HEK293 (cell line): ENCODE results near the gene ECE1.

Experiments used
- HOXC10 ChIP-seq: sonication (generic); formaldehyde crosslinking; IDR thresholded peaks from 2 replicates; pipeline ENCODE4 v1.8.1; 2023; ENCODE audit warnings: mild to moderate bottlenecking, missing genetic modification reagents
- REPIN1 ChIP-seq: fragments of 450-650 bp; formaldehyde crosslinking; IDR thresholded peaks from 2 replicates; pipeline ENCODE4 v1.5.1; 2017; ENCODE audit warnings: missing biosample characterization, missing genetic modification characterization, low read depth
- SCRT2 ChIP-seq: fragments of 450-650 bp; formaldehyde crosslinking; IDR thresholded peaks from 2 replicates; pipeline ENCODE4 v1.5.1; 2016; ENCODE audit warnings: missing biosample characterization, missing genetic modification characterization
- SP3 ChIP-seq: fragments of 450-650 bp; formaldehyde crosslinking; IDR thresholded peaks from 2 replicates; pipeline ENCODE4 v1.5.1; 2016; ENCODE audit warnings: missing biosample characterization, missing genetic modification characterization
- ZIC2 ChIP-seq: fragments of 450-650 bp; formaldehyde crosslinking; IDR thresholded peaks from 2 replicates; pipeline ENCODE4 v1.5.1; 2016; ENCODE audit warnings: missing biosample characterization, missing genetic modification characterization
- ZNF132 ChIP-seq: fragments of 450-650 bp; formaldehyde crosslinking; IDR thresholded peaks from 2 replicates; pipeline ENCODE4 v1.5.1; 2017; ENCODE audit warnings: missing biosample characterization, missing genetic modification characterization, borderline replicate concordance
- ZNF140 ChIP-seq: fragments of 450-650 bp; formaldehyde crosslinking; IDR thresholded peaks from 2 replicates; pipeline ENCODE4 v1.5.1; 2016; ENCODE audit warnings: missing biosample characterization, missing genetic modification characterization
- ZNF175 ChIP-seq: fragments of 450-650 bp; formaldehyde crosslinking; IDR thresholded peaks from 2 replicates; pipeline ENCODE4 v1.5.1; 2016; ENCODE audit warnings: missing biosample characterization, missing genetic modification characterization
- ZNF529 ChIP-seq: fragments of 450-650 bp; formaldehyde crosslinking; IDR thresholded peaks from 2 replicates; pipeline ENCODE4 v1.5.1; 2017; ENCODE audit warnings: missing genetic modification characterization, missing biosample characterization; ENCODE audit not compliant: insufficient replicate concordance
- ZNF530 ChIP-seq: fragments of 450-650 bp; formaldehyde crosslinking; IDR thresholded peaks from 2 replicates; pipeline ENCODE4 v1.5.1; 2016; ENCODE audit warnings: low read depth, missing biosample characterization, missing genetic modification characterization
- ZNF548 ChIP-seq: fragments of 450-650 bp; formaldehyde crosslinking; IDR thresholded peaks from 2 replicates; pipeline ENCODE4 v1.5.1; 2016; ENCODE audit warnings: missing biosample characterization, missing genetic modification characterization
- ZNF549 ChIP-seq: fragments of 450-650 bp; IDR thresholded peaks from 2 replicates; pipeline ENCODE4 v1.5.1; 2018; ENCODE audit warnings: missing biosample characterization, missing genetic modification characterization, mild to moderate bottlenecking, inconsistent platforms, moderate library complexity
- ZNF555 ChIP-seq: fragments of 450-650 bp; formaldehyde crosslinking; conservative IDR thresholded peaks from 2 replicates; pipeline ENCODE4 v1.5.1; 2017; ENCODE audit warnings: missing biosample characterization, mild to moderate bottlenecking, missing genetic modification characterization, inconsistent platforms
- ZNF629 ChIP-seq: fragments of 450-650 bp; formaldehyde crosslinking; IDR thresholded peaks from 2 replicates; pipeline ENCODE4 v1.5.1; 2017; ENCODE audit warnings: missing biosample characterization, missing genetic modification characterization
- ZNF664 ChIP-seq: fragments of 450-650 bp; formaldehyde crosslinking; IDR thresholded peaks from 2 replicates; pipeline ENCODE4 v1.5.1; 2016; ENCODE audit warnings: missing biosample characterization, missing genetic modification characterization
- ZNF777 ChIP-seq: fragments of 450-650 bp; formaldehyde crosslinking; IDR thresholded peaks from 2 replicates; pipeline ENCODE4 v1.5.1; 2017; ENCODE audit warnings: missing biosample characterization, missing genetic modification characterization, borderline replicate concordance
- ZSCAN30 ChIP-seq: fragments of 450-650 bp; IDR thresholded peaks from 2 replicates; pipeline ENCODE4 v1.5.1; 2018; ENCODE audit warnings: missing biosample characterization, mild to moderate bottlenecking, missing genetic modification characterization, moderate library complexity
- TF ChIP-seq, protein P1 (sequence below): fragments of 450-650 bp; formaldehyde crosslinking; IDR thresholded peaks from 2 replicates; pipeline ENCODE4 v1.5.1; 2016; ENCODE audit warnings: missing biosample characterization, missing genetic modification characterization
- TF ChIP-seq, protein P2 (sequence below): fragments of 450-650 bp; formaldehyde crosslinking; IDR thresholded peaks from 2 replicates; pipeline ENCODE4 v1.5.1; 2016; ENCODE audit warnings: missing biosample characterization, missing genetic modification characterization
- TF ChIP-seq, protein P3 (sequence below): IDR thresholded peaks from 2 replicates; pipeline ENCODE4 v1.6.1; 2011; ENCODE audit warnings: mild to moderate bottlenecking, low read depth, low read length, borderline replicate concordance
- TF ChIP-seq, protein P4 (sequence below): fragments of 450-650 bp; formaldehyde crosslinking; IDR thresholded peaks from 2 replicates; pipeline ENCODE4 v1.5.1; 2016; ENCODE audit warnings: missing biosample characterization, missing genetic modification characterization
- TF ChIP-seq, protein P5 (sequence below): fragments of 450-650 bp; formaldehyde crosslinking; optimal IDR thresholded peaks from 2 replicates; pipeline ENCODE3; 2016; ENCODE audit warnings: missing biosample characterization, mild to moderate bottlenecking, missing genetic modification characterization
- TF ChIP-seq, protein P6 (sequence below): fragments of 450-650 bp; formaldehyde crosslinking; IDR thresholded peaks from 2 replicates; pipeline ENCODE4 v1.5.1; 2016; ENCODE audit warnings: missing biosample characterization, missing genetic modification characterization
- TF ChIP-seq, protein P7 (sequence below): fragments of 450-650 bp; formaldehyde crosslinking; IDR thresholded peaks from 2 replicates; pipeline ENCODE4 v1.5.1; 2016; ENCODE audit warnings: missing biosample characterization, missing genetic modification characterization

Gene ECE1

DNA sequence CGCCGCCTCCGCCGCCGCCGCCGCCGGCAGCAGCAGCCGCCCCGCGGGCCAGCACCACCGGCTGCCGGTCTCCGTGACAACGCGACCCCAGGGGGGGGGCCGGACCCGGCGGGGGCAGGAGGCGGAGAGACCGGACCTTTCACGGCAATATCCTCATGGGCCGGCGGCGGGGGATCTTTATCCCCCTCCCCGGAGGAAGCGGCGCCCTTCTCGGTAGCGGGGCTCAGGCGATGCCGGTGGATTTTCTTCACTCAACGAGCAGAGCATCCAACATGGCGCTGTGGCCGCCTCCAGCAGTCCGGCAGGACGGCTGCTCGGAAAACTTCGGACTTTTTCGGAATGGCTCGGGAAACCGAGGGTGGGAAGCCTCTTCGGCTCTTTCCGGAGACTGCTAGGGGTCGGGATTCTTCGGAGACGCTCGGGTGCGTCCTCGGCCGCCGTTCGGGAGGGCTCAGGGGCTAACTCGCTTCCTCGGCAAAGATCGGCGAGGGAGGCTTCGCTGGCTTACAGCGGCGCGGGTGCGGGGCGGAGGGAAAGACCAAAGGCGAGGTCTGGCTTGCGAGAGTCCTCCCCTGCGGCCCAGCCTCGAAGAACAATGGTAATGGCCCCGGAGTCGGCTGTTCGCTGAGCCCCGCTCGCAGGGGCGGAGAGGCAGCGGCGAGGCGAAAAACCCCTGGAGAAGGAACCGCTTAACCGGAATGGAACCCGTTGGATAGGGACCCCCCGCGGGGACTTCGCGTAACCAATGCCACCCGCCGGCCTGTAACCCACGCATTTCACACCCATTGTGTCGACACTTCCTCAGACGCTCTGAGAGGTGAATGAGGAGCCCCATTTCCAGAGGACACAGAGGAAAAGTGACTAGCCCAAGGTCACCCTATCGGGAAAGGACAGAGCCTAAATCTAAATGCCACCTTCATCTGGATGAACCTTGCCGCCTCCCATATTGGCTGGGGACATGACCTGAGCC lies 113.4 kb downstream of the ECE1 start, which contains the start of gene EIF4G3 (continued):
- no peak for TF ChIP-seq ZNF530 (tag by site-specific recombination)
- no peak for TF ChIP-seq ZNF548 (tag by site-specific recombination)
- TF ChIP-seq SCRT2 (tag by site-specific recombination): no peak
- TF ChIP-seq ZSCAN30: peak; percentile 89
- no peak for TF ChIP-seq ZNF140 (tag by site-specific recombination)
- TF ChIP-seq, protein P1, sequence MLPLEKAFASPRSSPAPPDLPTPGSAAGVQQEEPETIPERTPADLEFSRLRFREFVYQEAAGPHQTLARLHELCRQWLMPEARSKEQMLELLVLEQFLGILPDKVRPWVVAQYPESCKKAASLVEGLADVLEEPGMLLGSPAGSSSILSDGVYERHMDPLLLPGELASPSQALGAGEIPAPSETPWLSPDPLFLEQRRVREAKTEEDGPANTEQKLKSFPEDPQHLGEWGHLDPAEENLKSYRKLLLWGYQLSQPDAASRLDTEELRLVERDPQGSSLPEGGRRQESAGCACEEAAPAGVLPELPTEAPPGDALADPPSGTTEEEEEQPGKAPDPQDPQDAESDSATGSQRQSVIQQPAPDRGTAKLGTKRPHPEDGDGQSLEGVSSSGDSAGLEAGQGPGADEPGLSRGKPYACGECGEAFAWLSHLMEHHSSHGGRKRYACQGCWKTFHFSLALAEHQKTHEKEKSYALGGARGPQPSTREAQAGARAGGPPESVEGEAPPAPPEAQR (tag by site-specific recombination): no peak
- TF ChIP-seq, protein P2, sequence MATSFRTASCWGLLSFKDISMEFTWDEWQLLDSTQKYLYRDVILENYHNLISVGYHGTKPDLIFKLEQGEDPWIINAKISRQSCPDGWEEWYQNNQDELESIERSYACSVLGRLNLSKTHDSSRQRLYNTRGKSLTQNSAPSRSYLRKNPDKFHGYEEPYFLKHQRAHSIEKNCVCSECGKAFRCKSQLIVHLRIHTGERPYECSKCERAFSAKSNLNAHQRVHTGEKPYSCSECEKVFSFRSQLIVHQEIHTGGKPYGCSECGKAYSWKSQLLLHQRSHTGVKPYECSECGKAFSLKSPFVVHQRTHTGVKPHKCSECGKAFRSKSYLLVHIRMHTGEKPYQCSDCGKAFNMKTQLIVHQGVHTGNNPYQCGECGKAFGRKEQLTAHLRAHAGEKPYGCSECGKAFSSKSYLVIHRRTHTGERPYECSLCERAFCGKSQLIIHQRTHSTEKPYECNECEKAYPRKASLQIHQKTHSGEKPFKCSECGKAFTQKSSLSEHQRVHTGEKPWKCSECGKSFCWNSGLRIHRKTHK: no peak
- TF ChIP-seq ZNF529 (tag by site-specific recombination): no peak
- TF ChIP-seq, protein P3, sequence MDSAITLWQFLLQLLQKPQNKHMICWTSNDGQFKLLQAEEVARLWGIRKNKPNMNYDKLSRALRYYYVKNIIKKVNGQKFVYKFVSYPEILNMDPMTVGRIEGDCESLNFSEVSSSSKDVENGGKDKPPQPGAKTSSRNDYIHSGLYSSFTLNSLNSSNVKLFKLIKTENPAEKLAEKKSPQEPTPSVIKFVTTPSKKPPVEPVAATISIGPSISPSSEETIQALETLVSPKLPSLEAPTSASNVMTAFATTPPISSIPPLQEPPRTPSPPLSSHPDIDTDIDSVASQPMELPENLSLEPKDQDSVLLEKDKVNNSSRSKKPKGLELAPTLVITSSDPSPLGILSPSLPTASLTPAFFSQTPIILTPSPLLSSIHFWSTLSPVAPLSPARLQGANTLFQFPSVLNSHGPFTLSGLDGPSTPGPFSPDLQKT: no peak
- TF ChIP-seq, protein P4, sequence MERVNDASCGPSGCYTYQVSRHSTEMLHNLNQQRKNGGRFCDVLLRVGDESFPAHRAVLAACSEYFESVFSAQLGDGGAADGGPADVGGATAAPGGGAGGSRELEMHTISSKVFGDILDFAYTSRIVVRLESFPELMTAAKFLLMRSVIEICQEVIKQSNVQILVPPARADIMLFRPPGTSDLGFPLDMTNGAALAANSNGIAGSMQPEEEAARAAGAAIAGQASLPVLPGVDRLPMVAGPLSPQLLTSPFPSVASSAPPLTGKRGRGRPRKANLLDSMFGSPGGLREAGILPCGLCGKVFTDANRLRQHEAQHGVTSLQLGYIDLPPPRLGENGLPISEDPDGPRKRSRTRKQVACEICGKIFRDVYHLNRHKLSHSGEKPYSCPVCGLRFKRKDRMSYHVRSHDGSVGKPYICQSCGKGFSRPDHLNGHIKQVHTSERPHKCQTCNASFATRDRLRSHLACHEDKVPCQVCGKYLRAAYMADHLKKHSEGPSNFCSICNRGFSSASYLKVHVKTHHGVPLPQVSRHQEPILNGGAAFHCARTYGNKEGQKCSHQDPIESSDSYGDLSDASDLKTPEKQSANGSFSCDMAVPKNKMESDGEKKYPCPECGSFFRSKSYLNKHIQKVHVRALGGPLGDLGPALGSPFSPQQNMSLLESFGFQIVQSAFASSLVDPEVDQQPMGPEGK (tag by site-specific recombination): peak; percentile 95
- TF ChIP-seq, protein P5, sequence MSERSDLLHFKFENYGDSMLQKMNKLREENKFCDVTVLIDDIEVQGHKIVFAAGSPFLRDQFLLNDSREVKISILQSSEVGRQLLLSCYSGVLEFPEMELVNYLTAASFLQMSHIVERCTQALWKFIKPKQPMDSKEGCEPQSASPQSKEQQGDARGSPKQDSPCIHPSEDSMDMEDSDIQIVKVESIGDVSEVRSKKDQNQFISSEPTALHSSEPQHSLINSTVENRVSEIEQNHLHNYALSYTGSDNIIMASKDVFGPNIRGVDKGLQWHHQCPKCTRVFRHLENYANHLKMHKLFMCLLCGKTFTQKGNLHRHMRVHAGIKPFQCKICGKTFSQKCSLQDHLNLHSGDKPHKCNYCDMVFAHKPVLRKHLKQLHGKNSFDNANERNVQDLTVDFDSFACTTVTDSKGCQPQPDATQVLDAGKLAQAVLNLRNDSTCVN (tag by site-specific recombination): peak; percentile 40
- no peak for TF ChIP-seq ZNF664 (tag by site-specific recombination)
- TF ChIP-seq ZNF629 (tag by site-specific recombination): peak; percentile 37
- TF ChIP-seq ZNF175: no peak
- TF ChIP-seq, protein P6, sequence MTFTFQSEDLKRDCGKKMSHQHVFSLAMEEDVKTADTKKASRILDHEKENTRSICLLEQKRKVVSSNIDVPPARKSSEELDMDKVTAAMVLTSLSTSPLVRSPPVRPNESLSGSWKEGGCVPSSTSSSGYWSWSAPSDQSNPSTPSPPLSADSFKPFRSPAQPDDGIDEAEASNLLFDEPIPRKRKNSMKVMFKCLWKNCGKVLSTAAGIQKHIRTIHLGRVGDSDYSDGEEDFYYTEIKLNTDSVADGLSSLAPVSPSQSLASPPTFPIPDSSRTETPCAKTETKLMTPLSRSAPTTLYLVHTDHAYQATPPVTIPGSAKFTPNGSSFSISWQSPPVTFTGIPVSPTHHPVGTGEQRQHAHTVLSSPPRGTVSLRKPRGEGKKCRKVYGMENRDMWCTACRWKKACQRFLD (tag by site-specific recombination): no peak
- TF ChIP-seq ZNF132 (tag by site-specific recombination): no peak
- TF ChIP-seq ZNF549: no peak
- TF ChIP-seq SP3 (tag by site-specific recombination): no peak
- TF ChIP-seq ZNF777: no peak
- no peak for TF ChIP-seq HOXC10
- TF ChIP-seq REPIN1: no peak
- TF ChIP-seq, protein P7, sequence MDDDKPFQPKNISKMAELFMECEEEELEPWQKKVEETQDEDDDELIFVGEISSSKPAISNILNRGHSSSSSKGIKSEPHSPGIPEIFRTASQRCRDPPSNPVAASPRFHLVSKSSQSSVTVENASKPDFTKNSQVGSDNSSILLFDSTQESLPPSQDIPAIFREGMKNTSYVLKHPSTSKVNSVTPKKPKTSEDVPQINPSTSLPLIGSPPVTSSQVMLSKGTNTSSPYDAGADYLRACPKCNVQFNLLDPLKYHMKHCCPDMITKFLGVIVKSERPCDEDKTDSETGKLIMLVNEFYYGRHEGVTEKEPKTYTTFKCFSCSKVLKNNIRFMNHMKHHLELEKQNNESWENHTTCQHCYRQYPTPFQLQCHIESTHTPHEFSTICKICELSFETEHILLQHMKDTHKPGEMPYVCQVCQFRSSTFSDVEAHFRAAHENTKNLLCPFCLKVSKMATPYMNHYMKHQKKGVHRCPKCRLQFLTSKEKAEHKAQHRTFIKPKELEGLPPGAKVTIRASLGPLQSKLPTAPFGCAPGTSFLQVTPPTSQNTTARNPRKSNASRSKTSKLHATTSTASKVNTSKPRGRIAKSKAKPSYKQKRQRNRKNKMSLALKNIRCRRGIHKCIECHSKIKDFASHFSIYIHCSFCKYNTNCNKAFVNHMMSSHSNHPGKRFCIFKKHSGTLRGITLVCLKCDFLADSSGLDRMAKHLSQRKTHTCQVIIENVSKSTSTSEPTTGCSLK: no peak
- TF ChIP-seq ZNF555: no peak
- TF ChIP-seq ZIC2: peak; percentile 57
